ENCODE results near the gene STX5. TPM values are rescaled to one million over a fixed set of nuclear protein-coding genes. Genes with fewer than 3 reads are reported as not detected.
A peak's percentile ranks its signal among the peaks of the same experiment; 100 is the strongest.

Gene STX5
- total RNA-seq, 2 donors from 2014 or later = 20.1 to 23.6 TPM

DNA sequence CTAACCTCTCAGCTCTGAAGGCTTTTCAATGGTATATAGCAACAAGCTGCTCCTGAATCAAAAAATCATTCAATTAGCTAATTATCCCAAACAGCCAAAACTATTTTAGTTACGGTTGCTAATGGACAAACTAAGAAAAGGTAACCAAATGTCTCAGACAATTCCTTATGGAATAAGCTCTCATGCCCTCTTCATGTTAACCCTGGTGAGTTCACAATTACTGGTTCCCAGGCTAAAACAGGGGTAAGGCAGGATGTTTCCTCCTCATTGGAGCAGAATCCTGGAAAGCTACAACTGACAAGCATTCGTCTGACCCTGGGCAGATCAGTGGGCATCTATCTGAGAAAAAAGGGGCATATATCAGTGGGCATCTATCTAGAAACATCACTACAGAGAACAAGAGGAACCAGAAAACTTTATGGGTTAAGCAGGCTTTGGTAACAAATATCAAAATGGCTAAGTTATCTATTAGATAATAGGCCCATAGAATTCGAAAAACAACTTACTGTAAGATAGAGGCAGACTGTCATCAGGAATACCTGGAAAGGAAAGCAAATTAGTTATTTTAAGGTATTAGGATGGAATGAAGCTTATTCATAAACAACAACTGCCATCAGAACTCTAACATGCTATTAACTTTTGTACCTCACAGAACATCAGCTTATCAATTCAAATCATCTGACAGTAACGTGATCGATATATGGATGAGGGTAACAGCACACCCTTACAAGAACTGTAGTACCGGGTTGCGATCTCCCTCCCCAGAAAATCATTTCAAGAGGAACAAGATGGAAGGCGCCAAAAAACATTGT lies 22.4 kb upstream of the STX5 start:
- Histone ChIP-seq H3K4me1 (peaks cover 41% of the 10 kb centered on the region), H3K36me3 (replicated peaks in 1 of 2; ENCODE audit: insufficient read depth in 1 of 2, low read depth in 2 of 2) (peaks cover 5 to 14% of the 10 kb centered on the region in 2 donors), H3K9me3 (no peaks in the 10 kb centered on the region), H3K27ac (peak overlapping the region in 3 of 4 donors; percentile 10 to 91 (median 73)), H3K4me3 (peak overlapping the region in 1 of 2 donors; percentile 68), H3K27me3 (no peaks in the 10 kb centered on the region)
- WGBS, 2 donors = 5 to 12% methylated on average over 8 of the region's 8 CpGs
- DNase-seq = no peak
- no peak for ATAC-seq
- TF ChIP-seq POLR2A (IDR thresholded peaks at IDR 0.05) (no peak), CTCF (IDR thresholded peaks at IDR 0.05) (no peak)
- intact Hi-C loops (cut with DNase I) = no loop called here

DNA sequence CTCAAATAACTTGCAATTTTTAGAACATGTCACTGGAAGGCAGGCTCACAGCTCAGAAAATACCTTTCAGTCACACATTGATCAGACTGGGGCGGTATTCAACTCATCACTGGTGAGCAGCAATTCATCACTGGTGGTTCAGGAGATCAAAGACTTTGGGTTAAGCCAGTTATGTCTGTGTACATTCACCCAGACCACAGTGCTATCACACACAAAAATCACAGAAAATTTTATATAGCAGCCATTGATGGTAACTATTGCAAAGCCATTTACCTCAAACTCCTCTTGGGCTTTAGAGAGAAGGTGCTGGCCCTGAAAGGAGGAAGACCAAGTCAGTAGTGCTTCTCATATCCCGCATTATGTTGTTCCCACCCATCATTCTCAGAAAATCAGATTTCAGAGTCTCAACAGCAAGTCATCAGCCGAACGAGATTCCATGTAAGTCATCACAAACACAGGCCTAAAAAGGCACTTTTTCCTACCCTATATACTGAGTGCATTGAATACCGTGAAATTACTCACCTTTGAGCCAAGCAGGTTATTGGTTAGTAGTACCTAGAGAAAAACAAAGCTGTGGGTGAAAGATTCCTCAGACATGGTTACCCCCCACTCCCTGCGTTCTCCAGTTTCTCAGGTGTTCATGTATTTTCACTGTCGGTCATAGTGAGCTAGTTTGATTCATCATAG lies 21.6 kb upstream of the STX5 start:
- TF ChIP-seq POLR2A (IDR thresholded peaks at IDR 0.05) (no peak), CTCF (IDR thresholded peaks at IDR 0.05) (no peak)
- DNase-seq (no peak), ATAC-seq (no peak)
- Histone ChIP-seq H3K9me3 (no peaks in the 10 kb centered on the region), H3K36me3 (replicated peaks in 1 of 2; ENCODE audit: insufficient read depth in 1 of 2, low read depth in 2 of 2) (peaks cover 5 to 14% of the 10 kb centered on the region in 2 donors), H3K4me1 (peaks cover 41% of the 10 kb centered on the region), H3K27ac (peak overlapping the region in 1 of 4 donors; percentile 10), H3K27me3 (no peaks in the 10 kb centered on the region), H3K4me3 (no peak overlapping the region)
- WGBS, 2 donors = 54 to 56% methylated on average over 7 of the region's 7 CpGs
- intact Hi-C loops (cut with DNase I) = no loop called here

DNA sequence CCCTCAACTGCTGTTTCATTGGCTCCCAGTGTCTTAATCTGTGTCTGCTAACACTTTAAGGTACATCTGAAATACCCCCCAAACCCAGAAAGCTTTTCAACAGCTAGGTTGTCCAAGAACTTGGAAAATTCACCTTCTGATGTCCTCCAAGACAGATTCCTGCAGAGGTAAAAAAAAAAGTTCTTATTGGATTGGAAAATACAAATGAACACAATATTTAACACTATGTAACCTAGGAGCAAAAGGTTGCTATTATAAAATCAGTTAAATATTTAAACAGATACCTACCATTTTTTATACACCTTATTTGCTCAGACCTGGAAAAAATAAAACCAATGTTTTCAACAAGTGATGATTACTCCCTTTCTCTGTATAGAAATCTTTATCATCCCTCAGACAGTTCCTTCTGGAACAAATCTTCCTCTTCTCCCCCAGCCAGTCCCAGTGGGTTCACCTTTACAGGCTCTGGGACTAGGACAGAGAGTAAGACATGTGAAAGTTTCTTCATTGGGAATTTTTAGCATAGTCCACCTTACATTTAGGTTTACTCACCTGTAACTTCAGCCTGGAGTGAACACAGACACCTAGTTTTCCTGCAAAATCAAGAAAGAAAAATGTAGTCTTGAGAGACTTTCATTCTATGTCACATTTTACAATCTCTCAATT lies 20.8 kb upstream of the STX5 start:
- ATAC-seq = no peak
- Histone ChIP-seq H3K27me3 (no peaks in the 10 kb centered on the region), H3K36me3 (replicated peaks in 1 of 2; ENCODE audit: insufficient read depth in 1 of 2, low read depth in 2 of 2) (peaks cover 5 to 14% of the 10 kb centered on the region in 2 donors), H3K27ac (no peak overlapping the region), H3K4me1 (peaks cover 34% of the 10 kb centered on the region), H3K4me3 (no peak overlapping the region), H3K9me3 (no peaks in the 10 kb centered on the region)
- no peak for DNase-seq
- TF ChIP-seq CTCF (IDR thresholded peaks at IDR 0.05) (no peak), POLR2A (IDR thresholded peaks at IDR 0.05) (no peak)
- intact Hi-C loops (cut with DNase I) = no loop called here

- peaks cover 27% of the 10 kb centered on the region for H3K4me1 ChIP-seq
- intact Hi-C loops (cut with DNase I) = no loop called here
- no peak overlapping the region for H3K4me3 ChIP-seq
- no peaks in the 10 kb centered on the region for H3K9me3 ChIP-seq
- TF ChIP-seq POLR2A (IDR thresholded peaks at IDR 0.05) (no peak), CTCF (IDR thresholded peaks at IDR 0.05) (no peak)
- peaks cover 5 to 14% of the 10 kb centered on the region in 2 donors for H3K36me3 ChIP-seq (replicated peaks in 1 of 2; ENCODE audit: insufficient read depth in 1 of 2, low read depth in 2 of 2)
- 38 to 50% methylated on average over 3 of the region's 3 CpGs for WGBS, 2 donors
- DNase-seq (no peak), ATAC-seq (no peak)
- no peaks in the 10 kb centered on the region for H3K27me3 ChIP-seq
- H3K27ac ChIP-seq = no peak overlapping the region
Observed at GRCh38 chr11:62851807-62852522, 20.1 kb upstream of the STX5 start.

Measured in body of pancreas (tissue), 4 donors.